NCI-H748 (cell line): ENCODE measurements around the gene MAML1.
A peak's percentile ranks its signal among the peaks of the same experiment; 100 is the strongest.
"Not testable (repeated sequence)": the region's sequence is repeated elsewhere in the genome, so short reads cannot be mapped to it uniquely, and the experiment has no call there.

Source experiments
- DNase-seq: peaks from one replicate; lab custom pipeline; 2025; ENCODE audit not compliant: unreplicated experiment; lab: John Stamatoyannopoulos, UW

Gene MAML1

GRCh38 chr5:179732412-179732917, at the start of gene MAML1:
MAML1 (plus strand) TSS chr5:179732822; CDS start chr5:179733113, 291 bp downstream.
- peak; percentile 100 for DNase-seq

GRCh38 chr5:179689212-179689611, 43.4 kb upstream of the MAML1 start:
- DNase-seq = not testable (repeated sequence)

GRCh38 chr5:179694561-179694960, 38.1 kb upstream of the MAML1 start:
- DNase-seq = no peak

- no peak for DNase-seq
These were observed 36.0 kb upstream of the MAML1 start for GRCh38 chr5:179696603-179697002.

GRCh38 chr5:179697108-179697507, 35.5 kb upstream of the MAML1 start:
- DNase-seq = no peak

- not testable (repeated sequence) for DNase-seq
These were observed 35.1 kb upstream of the MAML1 start for GRCh38 chr5:179697543-179697942.

- peak; percentile 99 for DNase-seq
These were observed 34.4 kb upstream of the MAML1 start for GRCh38 chr5:179697993-179698934.

- DNase-seq = no peak
These were observed 33.5 kb upstream of the MAML1 start, which contains the start of gene CANX for GRCh38 chr5:179698935-179699615. CANX (plus strand) TSS chr5:179698967; CDS start chr5:179705682, 6,715 bp downstream.

GRCh38 chr5:179699616-179700237, 32.9 kb upstream of the MAML1 start:
- DNase-seq = peak; percentile 42

GRCh38 chr5:179700401-179700918, 32.2 kb upstream of the MAML1 start:
- DNase-seq = no peak

GRCh38 chr5:179716286-179716685, 16.3 kb upstream of the MAML1 start:
- DNase-seq = no peak

- no peak for DNase-seq
These were observed 12.4 kb upstream of the MAML1 start for GRCh38 chr5:179720222-179720621.

GRCh38 chr5:179724163-179724562, 8.5 kb upstream of the MAML1 start:
- DNase-seq = no peak

GRCh38 chr5:179727106-179727505, 5.5 kb upstream of the MAML1 start:
- DNase-seq = no peak

- DNase-seq = no peak
These were observed 3.3 kb upstream of the MAML1 start for GRCh38 chr5:179729303-179729702.

GRCh38 chr5:179729727-179730126, 2.9 kb upstream of the MAML1 start:
- DNase-seq = no peak

GRCh38 chr5:179730356-179730755, 2.3 kb upstream of the MAML1 start:
- DNase-seq = no peak

- DNase-seq = no peak
These were observed 1.8 kb upstream of the MAML1 start for GRCh38 chr5:179730852-179731251.

GRCh38 chr5:179731791-179732411, 721 bp upstream of the MAML1 start:
- DNase-seq = no peak

- DNase-seq = peak; percentile 68
These were observed 523 bp downstream of the MAML1 start for GRCh38 chr5:179732918-179733771.
